Liver (tissue), 9 donors: Measurements from ENCODE around the gene THADA. TPM values are rescaled to one million over a fixed set of nuclear protein-coding genes. Genes with fewer than 3 reads are reported as not detected.

Source experiments
- DNase-seq: peaks from one replicate; pipeline ENCODE4 v3.0.0-alpha.2; 2017; ENCODE audit warnings: low spot score
- H3K27ac ChIP-seq, 2 donors: one replicate each; pipeline ENCODE4 v1.7.0; 2013; ENCODE audit warnings: inconsistent platforms in 2 of 2, low read length in 2 of 2, control low read depth in 1 of 2, low read depth in 1 of 2, mild to moderate bottlenecking in 1 of 2
- H3K27me3 ChIP-seq, 4 donors: one replicate each; pipeline versions ENCODE4 v1.6.1 to v1.7.0; 2013; ENCODE audit warnings: low read length in 3 of 4, inconsistent platforms in 1 of 4, mild to moderate bottlenecking in 1 of 4, moderate library complexity in 1 of 4; ENCODE audit not compliant: control insufficient read depth in 4 of 4, insufficient read depth in 4 of 4
- H3K36me3 ChIP-seq, 4 donors: one replicate each; pipeline versions ENCODE4 v1.6.1 to v1.7.0; 2013; ENCODE audit warnings: low read length in 3 of 4, mild to moderate bottlenecking in 3 of 4, low read depth in 1 of 4, moderate library complexity in 1 of 4; ENCODE audit not compliant: control insufficient read depth in 4 of 4, insufficient read depth in 3 of 4
- H3K4me1 ChIP-seq, 4 donors: one replicate each; pipeline versions ENCODE4 v1.6.1 to v1.7.0; 2013; ENCODE audit warnings: low read length in 3 of 4, mild to moderate bottlenecking in 3 of 4, moderate library complexity in 1 of 4; ENCODE audit not compliant: control insufficient read depth in 4 of 4, insufficient read depth in 4 of 4
- H3K4me3 ChIP-seq, 3 donors: one replicate each; pipeline versions ENCODE4 v1.6.1 to v1.7.0; 2013; ENCODE audit warnings: low read length in 3 of 3, control low read depth in 1 of 3, low read depth in 1 of 3, mild to moderate bottlenecking in 1 of 3
- H3K9ac ChIP-seq, 2 donors: one replicate each; pipeline ENCODE4 v1.7.0; 2013; ENCODE audit warnings: low read length in 2 of 2, mild to moderate bottlenecking in 2 of 2, moderate library complexity in 2 of 2, control low read depth in 1 of 2, low read depth in 1 of 2
- H3K9me3 ChIP-seq, 4 donors: one replicate each; pipeline versions ENCODE4 v1.6.1 to v1.7.0; 2013; ENCODE audit warnings: low read length in 3 of 4; ENCODE audit not compliant: control insufficient read depth in 4 of 4
- EGR1 ChIP-seq, 2 donors: IDR thresholded peaks; 2 replicates each; pipeline ENCODE4 v1.6.1; 2016 to 2018; ENCODE audit warnings: antibody characterized with exemption in 2 of 2, low read depth in 2 of 2
- FOXA1 ChIP-seq: IDR thresholded peaks from 2 replicates; pipeline ENCODE4 v1.6.1; 2016; ENCODE audit warnings: antibody characterized with exemption
- FOXA2 ChIP-seq: IDR thresholded peaks from 2 replicates; pipeline ENCODE4 v1.6.1; 2016; ENCODE audit warnings: antibody characterized with exemption
- GABPA ChIP-seq, 2 donors: IDR thresholded peaks in 1 of 2; conservative IDR thresholded peaks in 1 of 2; 2 replicates each; pipeline ENCODE4 v1.6.1; 2016; ENCODE audit warnings: antibody characterized with exemption in 2 of 2, mild to moderate bottlenecking in 1 of 2, moderate library complexity in 1 of 2
- HNF4A ChIP-seq, 2 donors: conservative IDR thresholded peaks; 2 replicates each; pipeline ENCODE4 v1.6.1; 2016; ENCODE audit warnings: antibody characterized with exemption in 2 of 2, mild to moderate bottlenecking in 2 of 2
- HNF4G ChIP-seq: IDR thresholded peaks from 2 replicates; pipeline ENCODE4 v1.6.1; 2016; ENCODE audit warnings: antibody characterized with exemption
- JUND ChIP-seq, 2 donors: IDR thresholded peaks; 2 replicates each; pipeline ENCODE4 v1.6.1; 2016; ENCODE audit warnings: antibody characterized with exemption in 2 of 2
- NR2F2 ChIP-seq: IDR thresholded peaks from 2 replicates; pipeline ENCODE4 v1.6.1; 2016; ENCODE audit warnings: antibody characterized with exemption
- RAD21 ChIP-seq, 2 donors: IDR thresholded peaks; 2 replicates each; pipeline ENCODE4 v1.6.1; 2016; ENCODE audit warnings: antibody characterized with exemption in 2 of 2, mild to moderate bottlenecking in 2 of 2
- RXRA ChIP-seq, 2 donors: IDR thresholded peaks; 2 replicates each; pipeline ENCODE4 v1.6.1; 2017 to 2018; ENCODE audit warnings: antibody characterized with exemption in 2 of 2, mild to moderate bottlenecking in 1 of 2
- SP1 ChIP-seq: IDR thresholded peaks from 2 replicates; pipeline ENCODE4 v1.6.1; 2018; ENCODE audit warnings: antibody characterized with exemption, mild to moderate bottlenecking
- TAF1 ChIP-seq: conservative IDR thresholded peaks from 2 replicates; pipeline ENCODE4 v1.6.1; 2016; ENCODE audit warnings: antibody characterized with exemption, mild to moderate bottlenecking
- YY1 ChIP-seq: IDR thresholded peaks from 2 replicates; pipeline ENCODE4 v1.6.1; 2016; ENCODE audit warnings: antibody characterized with exemption, mild to moderate bottlenecking
- WGBS: extraction: QIAGEN DNeasy Blood & Tissue Kit; methylation state at CpG from one replicate; pipeline ENCODE4 v1.1.7; 2013; 5-methylcytosine and 5-hydroxymethylcytosine counted together
- polyA plus RNA-seq, 2 donors: library from polyadenylated mRNA; stranded (reverse) in 1 of 2; unstranded in 1 of 2; fragments of 200-250 nt in 1 of 2; fragments of >200 nt in 1 of 2; fragmentation: Nextera tagmentation in 1 of 2; extraction: Ambion mirVana in 1 of 2; gene quantifications; one replicate each; pipeline versions ENCODE4 v1.2.1 to v1.2.3, GENCODE V29; 2013 to 2015
- total RNA-seq, 2 donors: library from RNA; depleted of rRNA; stranded (reverse); fragments of >200 nt; gene quantifications; one replicate each; pipeline ENCODE4 v1.2.3, GENCODE V29; 2014
- TF ChIP-seq, protein P1 (sequence below): IDR thresholded peaks from 2 replicates; pipeline ENCODE4 v1.6.1; 2016; ENCODE audit warnings: antibody characterized with exemption, mild to moderate bottlenecking
- TF ChIP-seq, protein P2 (sequence below): IDR thresholded peaks from 2 replicates; pipeline ENCODE4 v1.6.1; 2016; ENCODE audit warnings: antibody characterized with exemption
- TF ChIP-seq, protein P3 (sequence below): IDR thresholded peaks from 2 replicates; pipeline ENCODE4 v1.6.1; 2016; ENCODE audit warnings: antibody characterized with exemption
- TF ChIP-seq, protein P4 (sequence below): IDR thresholded peaks from 2 replicates; pipeline ENCODE4 v1.6.1; 2016; ENCODE audit warnings: antibody characterized with exemption
- TF ChIP-seq, protein P5 (sequence below): fragments of 150-350 bp; IDR thresholded peaks from 2 replicates; pipeline ENCODE4 v1.5.1; 2017; ENCODE audit warnings: improper control_type of control experiment, low read depth, low read length; ENCODE audit not compliant: missing input control
- donor health status: healthy.
- donor health status: healthy.
- donor health status: healthy.
- donor health status: healthy.
- donor health status: healthy.

THADA gene
- total and polyA plus RNA-seq, 4 donors = 12.0 to 37.2 (median 22.3) TPM

DNA sequence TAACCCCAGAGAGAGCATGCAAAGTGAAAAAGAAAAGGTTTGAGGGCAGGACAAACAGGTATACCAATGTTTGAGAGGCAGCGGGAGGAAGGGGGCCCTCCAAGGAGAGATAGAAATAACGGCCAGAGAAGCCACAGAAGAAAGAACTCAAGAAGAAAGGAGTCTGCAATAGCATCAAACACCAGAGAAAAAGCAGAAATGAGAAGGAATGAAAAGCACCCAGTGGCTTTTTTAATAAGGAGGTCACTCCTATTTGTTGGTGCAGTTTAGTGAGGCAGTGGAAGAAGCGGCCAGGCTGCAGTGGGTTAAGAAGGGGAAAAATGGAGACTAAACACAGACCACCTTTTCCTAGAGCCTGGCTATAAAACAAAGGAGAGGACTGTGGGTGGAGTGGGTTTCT, 177.2 kb downstream of the THADA start:
- whole genome bisulfite sequencing = 92% methylated on average over 3 of the region's 3 CpGs
- DNase-seq = no peak
- peaks cover 0 to 2% (median 1%) of the 10 kb centered on the region in 4 donors for H3K4me1 ChIP-seq
- H3K9ac ChIP-seq = no peak overlapping the region
- TF ChIP-seq FOXA2 (no peak), RAD21 (IDR thresholded peaks at IDR 0.05) (no peak), SP1 (no peak), YY1 (no peak), EGR1 (IDR thresholded peaks at IDR 0.05; ENCODE audit: low read depth in 2 of 2) (no peak), TAF1 (no peak), NR2F2 (no peak), JUND (IDR thresholded peaks at IDR 0.05) (no peak), HNF4G (no peak), HNF4A (conservative IDR thresholded peaks at IDR 0.05) (no peak), FOXA1 (no peak), RXRA (IDR thresholded peaks at IDR 0.05) (no peak), GABPA (IDR thresholded peaks at IDR 0.05 in 1 of 2, conservative IDR thresholded peaks at IDR 0.05 in 1 of 2) (no peak)
- TF ChIP-seq, protein P1, sequence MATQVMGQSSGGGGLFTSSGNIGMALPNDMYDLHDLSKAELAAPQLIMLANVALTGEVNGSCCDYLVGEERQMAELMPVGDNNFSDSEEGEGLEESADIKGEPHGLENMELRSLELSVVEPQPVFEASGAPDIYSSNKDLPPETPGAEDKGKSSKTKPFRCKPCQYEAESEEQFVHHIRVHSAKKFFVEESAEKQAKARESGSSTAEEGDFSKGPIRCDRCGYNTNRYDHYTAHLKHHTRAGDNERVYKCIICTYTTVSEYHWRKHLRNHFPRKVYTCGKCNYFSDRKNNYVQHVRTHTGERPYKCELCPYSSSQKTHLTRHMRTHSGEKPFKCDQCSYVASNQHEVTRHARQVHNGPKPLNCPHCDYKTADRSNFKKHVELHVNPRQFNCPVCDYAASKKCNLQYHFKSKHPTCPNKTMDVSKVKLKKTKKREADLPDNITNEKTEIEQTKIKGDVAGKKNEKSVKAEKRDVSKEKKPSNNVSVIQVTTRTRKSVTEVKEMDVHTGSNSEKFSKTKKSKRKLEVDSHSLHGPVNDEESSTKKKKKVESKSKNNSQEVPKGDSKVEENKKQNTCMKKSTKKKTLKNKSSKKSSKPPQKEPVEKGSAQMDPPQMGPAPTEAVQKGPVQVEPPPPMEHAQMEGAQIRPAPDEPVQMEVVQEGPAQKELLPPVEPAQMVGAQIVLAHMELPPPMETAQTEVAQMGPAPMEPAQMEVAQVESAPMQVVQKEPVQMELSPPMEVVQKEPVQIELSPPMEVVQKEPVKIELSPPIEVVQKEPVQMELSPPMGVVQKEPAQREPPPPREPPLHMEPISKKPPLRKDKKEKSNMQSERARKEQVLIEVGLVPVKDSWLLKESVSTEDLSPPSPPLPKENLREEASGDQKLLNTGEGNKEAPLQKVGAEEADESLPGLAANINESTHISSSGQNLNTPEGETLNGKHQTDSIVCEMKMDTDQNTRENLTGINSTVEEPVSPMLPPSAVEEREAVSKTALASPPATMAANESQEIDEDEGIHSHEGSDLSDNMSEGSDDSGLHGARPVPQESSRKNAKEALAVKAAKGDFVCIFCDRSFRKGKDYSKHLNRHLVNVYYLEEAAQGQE = no peak
- TF ChIP-seq, protein P2, sequence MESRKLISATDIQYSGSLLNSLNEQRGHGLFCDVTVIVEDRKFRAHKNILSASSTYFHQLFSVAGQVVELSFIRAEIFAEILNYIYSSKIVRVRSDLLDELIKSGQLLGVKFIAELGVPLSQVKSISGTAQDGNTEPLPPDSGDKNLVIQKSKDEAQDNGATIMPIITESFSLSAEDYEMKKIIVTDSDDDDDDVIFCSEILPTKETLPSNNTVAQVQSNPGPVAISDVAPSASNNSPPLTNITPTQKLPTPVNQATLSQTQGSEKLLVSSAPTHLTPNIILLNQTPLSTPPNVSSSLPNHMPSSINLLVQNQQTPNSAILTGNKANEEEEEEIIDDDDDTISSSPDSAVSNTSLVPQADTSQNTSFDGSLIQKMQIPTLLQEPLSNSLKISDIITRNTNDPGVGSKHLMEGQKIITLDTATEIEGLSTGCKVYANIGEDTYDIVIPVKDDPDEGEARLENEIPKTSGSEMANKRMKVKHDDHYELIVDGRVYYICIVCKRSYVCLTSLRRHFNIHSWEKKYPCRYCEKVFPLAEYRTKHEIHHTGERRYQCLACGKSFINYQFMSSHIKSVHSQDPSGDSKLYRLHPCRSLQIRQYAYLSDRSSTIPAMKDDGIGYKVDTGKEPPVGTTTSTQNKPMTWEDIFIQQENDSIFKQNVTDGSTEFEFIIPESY = no peak
- TF ChIP-seq, protein P3, sequence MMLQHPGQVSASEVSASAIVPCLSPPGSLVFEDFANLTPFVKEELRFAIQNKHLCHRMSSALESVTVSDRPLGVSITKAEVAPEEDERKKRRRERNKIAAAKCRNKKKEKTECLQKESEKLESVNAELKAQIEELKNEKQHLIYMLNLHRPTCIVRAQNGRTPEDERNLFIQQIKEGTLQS = no peak
- TF ChIP-seq, protein P4, sequence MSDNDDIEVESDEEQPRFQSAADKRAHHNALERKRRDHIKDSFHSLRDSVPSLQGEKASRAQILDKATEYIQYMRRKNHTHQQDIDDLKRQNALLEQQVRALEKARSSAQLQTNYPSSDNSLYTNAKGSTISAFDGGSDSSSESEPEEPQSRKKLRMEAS = no peak
- TF ChIP-seq, protein P5, sequence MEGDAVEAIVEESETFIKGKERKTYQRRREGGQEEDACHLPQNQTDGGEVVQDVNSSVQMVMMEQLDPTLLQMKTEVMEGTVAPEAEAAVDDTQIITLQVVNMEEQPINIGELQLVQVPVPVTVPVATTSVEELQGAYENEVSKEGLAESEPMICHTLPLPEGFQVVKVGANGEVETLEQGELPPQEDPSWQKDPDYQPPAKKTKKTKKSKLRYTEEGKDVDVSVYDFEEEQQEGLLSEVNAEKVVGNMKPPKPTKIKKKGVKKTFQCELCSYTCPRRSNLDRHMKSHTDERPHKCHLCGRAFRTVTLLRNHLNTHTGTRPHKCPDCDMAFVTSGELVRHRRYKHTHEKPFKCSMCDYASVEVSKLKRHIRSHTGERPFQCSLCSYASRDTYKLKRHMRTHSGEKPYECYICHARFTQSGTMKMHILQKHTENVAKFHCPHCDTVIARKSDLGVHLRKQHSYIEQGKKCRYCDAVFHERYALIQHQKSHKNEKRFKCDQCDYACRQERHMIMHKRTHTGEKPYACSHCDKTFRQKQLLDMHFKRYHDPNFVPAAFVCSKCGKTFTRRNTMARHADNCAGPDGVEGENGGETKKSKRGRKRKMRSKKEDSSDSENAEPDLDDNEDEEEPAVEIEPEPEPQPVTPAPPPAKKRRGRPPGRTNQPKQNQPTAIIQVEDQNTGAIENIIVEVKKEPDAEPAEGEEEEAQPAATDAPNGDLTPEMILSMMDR = no peak
- H3K9me3 ChIP-seq = no peaks in the 10 kb centered on the region
- H3K36me3 ChIP-seq = no peaks in the 10 kb centered on the region
- no peak overlapping the region for H3K27ac ChIP-seq
- no peak overlapping the region for H3K4me3 ChIP-seq
- no peaks in the 10 kb centered on the region for H3K27me3 ChIP-seq
